HL-60/S4 treated with retinoic acid at 250 ng/mL for 4 days and 3 days (cell line): ENCODE measurements around the gene KCNJ13.

Source experiments
- in situ Hi-C: fragments of 300-500 bp; cut with MboI; formaldehyde crosslinking; loops from 2 replicates; pipeline ENCODE4 v1.7.0; 2022; ENCODE audit warnings: low sequenced_read_pairs

KCNJ13 gene

DNA sequence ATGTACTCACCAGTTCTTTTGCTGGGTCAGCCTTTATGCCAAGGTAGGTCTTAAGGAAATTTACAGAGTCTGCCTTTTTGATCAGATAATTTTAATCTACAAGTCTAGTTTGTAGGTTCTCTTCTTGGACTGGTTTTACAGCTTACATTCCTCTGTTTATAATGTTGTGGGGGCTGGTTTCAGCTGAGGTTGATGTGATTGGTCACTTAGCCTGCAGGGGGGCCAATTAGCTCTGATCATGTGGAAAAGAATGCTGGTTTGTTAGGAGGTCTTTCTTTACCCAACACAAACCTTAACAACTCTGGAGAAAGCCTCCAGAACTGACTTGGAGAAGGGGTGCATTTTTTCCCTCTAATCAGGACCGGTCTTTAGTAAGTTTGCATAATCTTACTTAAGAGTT lies at the start of gene KCNJ13:
KCNJ13 (minus strand) TSS at position 131 of the 400 bp plus-strand sequence. CDS start 5,203 bp downstream, outside the sequence.
- in situ Hi-C loops = no loop called here

DNA sequence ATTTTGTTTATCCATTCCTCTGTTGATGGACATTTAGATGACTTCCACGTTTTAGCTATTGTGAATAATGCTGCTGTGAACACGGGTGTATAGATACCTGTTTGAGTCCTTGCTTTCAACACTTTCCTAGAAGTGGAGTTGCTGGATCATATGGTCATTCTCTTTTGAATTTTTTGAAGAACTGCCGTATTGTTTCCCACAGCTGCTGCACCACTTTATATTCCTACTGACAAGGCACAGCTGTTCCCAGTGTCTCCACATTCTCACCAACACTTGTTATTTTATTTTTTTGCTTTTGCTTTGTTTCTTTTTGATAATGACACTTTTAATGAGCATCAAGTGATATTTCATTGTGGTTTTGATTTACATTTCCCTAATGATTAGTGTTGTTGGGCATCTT lies 41.4 kb upstream of the KCNJ13 start:
- in situ Hi-C loops = no loop called here

DNA sequence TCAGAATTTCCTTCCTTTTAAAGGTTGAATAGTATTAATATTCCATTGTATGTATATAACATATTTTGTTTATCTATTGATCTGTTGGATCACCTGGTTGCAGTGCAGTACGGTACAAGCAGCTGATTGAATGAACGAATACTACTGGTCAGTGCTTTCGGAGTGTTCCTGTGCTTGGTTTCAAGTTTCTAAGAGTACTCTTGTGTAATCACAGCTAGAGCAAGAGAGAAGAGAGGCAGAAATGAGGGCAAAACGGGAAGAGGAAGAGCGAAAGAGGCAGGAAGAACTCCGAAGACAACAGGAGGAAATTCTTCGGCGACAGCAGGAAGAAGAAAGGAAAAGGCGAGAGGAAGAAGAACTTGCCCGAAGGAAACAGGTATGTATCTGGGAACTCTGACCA lies 40.3 kb upstream of the KCNJ13 start:
- in situ Hi-C loops = no loop called here

DNA sequence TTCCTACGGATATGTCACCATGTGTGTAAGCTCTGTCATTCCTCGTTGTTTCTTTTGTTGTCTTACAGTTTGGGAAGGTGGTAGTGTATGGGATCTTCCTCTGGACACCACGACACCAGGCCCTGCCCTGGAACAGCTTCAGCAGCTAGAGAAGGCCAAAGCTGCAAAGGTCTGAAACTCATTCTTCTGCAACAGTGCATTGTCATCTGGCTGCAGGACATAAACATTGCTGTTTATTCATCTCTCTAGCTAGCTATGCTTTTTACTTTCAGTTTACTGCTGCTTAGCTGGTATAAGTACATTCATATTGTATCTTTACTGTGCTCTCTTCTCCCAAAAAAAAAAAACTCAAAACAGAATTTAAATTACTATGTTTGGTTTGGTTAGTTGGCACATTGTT lies 39.2 kb upstream of the KCNJ13 start:
- in situ Hi-C loops = no loop called here

DNA sequence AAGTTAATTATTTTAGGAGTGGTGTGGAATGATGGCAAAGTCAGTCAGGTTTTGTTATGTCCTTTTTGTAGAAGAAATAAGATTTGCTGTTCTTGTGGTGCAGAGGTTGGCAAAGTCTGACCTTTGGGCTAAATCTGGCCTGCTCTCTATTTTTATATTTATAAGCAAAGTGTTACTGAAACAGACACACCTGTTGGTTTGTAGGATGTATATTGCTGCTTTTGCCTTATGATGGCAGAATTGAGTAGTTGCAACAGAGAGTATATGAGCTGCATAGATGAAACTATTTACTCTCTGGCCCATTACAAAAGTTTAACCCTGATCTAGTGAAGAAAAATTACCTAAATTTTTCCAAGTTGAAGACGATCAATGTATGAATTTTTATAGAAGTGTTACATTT lies 34.1 kb upstream of the KCNJ13 start:
- in situ Hi-C loops = no loop called here

DNA sequence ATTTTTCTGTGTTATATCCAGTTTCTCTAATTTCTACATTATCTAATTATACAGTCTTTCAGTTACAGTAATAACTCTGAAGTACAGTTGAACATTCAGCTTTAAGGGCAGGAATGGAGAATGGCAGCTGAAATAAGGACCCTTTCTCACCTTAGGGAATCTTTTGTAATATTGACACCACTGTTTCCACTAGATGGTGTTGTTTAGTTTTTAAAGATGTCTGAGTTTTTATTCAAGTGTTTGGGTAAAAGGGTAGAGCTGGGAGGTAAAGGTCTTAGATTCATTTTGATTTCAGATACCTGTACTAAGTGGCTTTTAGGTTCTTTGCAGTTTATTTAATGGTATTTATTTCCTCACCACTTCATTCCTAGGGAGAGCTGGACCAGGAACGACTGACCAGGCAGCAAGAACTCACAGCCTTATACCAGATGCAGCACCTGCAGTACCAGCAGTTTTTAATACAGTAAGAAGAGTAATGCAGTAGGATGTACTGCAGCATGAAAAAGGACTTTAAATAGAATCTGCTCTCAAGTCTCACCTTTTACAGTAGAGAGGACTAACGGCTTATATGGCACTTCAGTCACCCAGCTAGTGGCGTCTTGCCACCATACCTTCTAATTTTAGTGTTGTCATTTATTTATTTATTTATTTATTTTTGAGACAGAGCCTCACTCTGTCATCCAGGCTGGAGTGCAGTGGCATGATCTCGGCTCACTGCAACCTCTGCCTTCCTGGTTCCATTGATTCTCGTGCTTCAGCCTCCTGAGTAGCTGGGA lies 33.2 kb upstream of the KCNJ13 start:
- in situ Hi-C loops = no loop called here

DNA sequence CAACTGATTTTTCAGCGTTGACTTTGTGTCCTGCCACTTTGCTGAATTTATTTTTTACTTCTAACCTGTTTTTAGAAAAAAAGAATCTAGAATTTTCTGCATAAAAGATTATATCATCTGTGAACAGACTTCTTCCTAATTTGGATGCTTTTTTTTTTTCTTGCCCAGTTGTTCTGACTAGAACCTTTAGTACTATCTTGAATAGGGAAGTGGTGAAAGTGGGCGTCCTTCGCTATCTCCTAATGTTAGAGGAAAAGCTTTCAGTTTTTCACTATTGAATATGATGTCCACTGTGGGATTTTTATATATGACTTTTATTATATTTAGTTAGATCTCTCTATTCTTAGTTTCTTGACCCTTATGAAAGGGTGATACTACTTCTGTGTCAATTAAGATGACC lies 25.7 kb upstream of the KCNJ13 start:
- in situ Hi-C loops = no loop called here

DNA sequence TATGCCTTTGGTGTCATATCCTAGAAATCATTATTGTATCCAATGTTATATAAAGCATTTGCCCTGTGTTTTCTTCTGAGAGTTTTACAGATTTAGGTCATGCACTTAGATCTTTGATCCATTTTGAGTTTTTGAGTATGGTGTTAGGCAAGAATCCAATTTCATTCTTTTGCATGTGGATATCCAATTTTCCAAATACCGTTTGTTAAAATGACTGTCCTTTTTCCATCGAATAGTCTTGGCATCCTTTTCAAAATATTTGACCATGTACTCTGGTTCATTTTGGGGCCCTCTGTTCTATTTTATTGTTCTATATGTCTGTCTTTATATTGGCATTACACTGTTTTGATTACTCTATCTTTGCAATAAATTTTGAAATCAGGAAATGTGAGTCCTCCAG lies 23.8 kb upstream of the KCNJ13 start:
- in situ Hi-C loops = no loop called here

DNA sequence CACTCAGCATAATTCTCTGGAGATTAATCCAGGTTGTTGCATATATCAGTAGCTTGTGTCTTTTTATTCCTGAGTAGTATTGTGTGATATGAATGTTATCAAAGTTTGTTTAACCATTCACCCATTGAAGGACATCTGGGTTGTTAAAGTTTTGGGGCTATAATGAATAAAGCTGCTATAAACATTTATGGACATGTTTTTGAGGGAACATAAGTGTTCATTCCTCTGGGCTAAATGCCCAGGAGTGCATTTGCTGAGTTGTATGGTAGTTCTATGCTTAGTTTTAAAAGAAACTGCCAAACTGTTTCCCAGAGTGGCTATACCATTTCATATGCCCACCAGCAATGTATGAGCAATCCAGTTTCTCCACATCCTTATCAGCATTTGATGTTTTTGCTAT lies 21.8 kb upstream of the KCNJ13 start:
- in situ Hi-C loops = no loop called here

DNA sequence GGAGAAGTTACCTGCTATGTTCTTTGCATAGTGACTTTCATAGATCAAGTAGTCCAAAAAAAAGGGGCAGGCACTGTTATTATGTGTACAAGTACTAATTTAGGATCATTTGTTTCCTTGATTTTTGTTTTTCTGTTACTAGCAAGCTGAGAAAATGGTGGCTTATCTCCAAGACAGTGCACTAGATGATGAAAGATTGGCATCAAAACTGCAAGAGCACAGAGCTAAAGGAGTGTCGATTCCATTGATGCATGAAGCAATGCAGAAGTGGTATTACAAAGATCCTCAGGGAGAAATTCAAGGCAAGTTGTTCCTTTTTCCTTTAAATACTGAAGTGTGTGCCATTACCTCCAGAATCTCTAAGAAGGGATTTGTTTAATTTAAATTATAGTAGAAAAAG lies 19.6 kb upstream of the KCNJ13 start:
- in situ Hi-C loops = no loop called here

DNA sequence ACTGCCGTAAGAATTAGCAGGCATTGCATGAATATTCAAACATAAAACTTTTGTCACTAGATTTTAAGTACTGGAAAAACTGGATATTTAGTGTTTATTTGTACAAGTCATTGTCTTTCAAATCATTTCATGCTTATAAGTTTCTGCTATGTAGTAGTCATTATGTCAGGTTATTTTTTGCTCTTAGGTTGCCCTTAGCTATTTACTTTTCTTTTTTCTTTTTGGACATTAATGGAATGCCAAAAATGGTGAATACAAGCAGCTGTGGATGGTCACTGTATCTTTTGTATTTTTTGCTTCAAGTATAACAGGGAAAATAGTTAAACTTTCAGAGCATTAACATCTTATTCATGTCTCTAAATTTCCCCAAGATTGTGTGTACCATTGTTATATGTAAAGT lies 18.6 kb upstream of the KCNJ13 start:
- in situ Hi-C loops = no loop called here

DNA sequence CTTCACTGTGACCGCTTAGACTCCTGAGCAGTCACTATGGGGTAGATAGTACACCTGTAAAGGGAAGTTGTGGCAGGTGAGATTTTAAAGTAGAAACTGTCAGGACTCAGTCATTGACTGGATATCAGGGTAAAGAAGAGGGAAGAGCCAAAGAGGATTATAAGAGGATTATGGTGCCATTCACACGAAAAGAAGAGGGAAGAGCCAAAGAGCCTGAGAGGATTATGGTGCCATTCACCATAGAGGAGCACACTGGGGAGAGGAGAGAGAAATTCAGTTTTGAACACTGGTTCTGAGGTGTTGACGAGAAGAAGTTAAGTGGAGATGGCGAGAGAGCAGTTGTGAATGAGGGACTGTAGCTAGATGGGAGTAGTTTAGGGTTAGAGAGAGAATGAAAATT lies 16.9 kb upstream of the KCNJ13 start:
- in situ Hi-C loops = no loop called here

DNA sequence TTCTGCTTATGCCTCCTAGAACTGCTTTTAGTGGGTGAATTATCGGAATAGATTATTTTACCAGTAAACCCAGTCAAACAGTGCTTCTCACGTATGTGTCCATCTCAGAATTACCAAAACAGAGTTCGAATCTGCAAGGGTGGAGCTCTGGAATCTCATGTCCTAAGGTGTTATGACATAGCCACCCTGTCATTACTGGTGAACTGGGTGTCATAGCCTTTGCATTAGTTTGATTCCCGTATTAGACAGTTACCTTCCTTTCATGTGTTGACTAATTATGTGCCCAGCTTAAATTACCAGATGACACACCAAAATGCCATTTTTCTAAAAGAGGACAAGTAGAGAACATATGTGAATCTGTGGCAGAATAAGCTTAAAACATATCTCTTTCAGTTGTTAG lies 15.2 kb upstream of the KCNJ13 start:
- in situ Hi-C loops = no loop called here

DNA sequence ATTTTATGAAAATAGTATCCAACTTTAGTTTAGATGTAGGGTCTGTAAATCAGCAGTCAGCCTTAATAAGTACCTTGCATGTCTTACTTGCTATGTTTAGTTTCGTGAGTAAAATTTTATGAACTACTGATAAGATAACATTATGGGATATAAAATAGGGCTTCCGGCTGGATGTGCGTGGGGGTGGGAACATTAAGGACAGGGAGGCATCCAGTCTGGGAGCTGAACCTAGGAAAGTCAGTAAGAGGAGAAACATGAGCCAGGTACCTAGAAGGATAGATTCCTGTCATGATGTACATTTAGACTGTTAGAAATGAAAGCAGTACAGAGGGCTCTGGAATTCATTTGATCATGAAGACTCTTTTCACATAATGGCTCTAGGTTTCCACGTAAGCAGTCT lies 12.7 kb upstream of the KCNJ13 start:
- in situ Hi-C loops = no loop called here

DNA sequence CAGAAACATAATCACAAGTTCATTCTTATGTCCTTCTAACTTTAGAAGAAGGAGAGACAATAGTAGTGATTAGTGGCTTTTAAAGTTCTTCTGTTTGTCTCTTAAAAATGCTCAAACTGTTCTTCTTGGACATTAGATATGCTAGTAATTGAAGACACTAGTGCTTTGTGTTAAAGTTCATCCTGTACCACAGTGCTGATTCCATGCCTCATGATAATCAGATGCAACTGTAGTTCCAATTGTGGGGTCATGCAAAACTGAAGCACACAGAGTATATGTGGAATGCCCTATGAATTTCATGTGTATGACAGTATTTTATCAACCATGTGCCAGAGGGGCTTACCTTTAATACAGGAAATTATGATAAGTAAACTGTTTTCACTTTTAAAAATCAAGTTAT lies 11.4 kb upstream of the KCNJ13 start:
- in situ Hi-C loops = no loop called here

DNA sequence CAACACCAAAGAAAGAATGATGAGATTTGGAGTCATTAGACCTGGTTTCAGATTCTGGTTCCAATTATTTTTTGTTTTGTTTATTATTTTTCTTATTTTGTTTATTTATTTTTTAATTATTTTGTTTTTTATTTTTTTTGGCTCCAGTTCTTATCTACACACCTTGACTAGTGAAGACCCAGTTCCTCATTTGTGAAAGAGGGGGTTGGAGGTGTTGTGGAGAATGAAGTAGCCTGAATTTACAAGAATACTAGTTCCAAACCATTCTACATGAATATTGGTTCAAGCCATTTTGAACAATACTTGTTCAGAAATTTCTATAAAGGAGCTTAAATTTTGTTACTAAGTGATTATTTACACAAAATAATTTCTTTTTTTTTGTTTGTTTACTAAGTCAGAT lies 6.9 kb upstream of the KCNJ13 start:
- in situ Hi-C loops = no loop called here

DNA sequence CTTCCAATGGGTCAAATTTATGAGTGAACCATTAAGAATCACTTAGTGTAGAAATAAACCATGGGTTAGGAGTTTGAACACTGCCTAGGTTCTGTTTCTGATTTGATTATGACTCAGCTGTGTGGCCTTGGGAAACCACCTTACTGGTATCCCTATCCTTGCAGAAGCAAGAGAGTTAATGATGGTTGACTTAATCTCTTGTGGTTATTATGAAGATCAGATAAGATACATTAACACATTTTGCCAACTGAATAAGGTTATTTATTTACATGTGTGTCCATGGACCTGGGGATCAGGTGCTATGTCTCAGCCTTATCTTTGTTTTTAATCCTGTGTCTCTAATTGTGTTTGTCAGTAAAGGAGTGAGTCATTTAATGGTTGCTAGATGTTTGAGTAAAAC lies 5.4 kb upstream of the KCNJ13 start:
- in situ Hi-C loops = no loop called here

DNA sequence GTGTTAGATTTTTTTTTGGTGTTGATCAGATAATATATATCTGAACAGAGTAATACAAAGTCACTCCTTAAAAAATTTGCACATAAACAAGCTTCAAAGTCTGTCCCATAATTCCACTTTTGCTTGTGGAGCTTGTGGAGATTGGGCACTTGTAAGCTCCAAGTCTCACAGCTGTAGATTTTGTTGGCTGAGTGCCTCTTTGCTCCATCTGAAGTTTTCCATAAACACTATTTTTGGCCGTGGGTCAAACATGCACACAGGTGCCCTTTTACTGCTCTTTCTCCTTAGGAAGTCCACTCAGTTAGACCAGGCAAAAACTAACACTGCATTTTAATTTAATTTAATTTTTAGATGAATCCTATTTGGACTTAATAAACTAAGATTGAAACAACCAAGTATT lies 3.6 kb upstream of the KCNJ13 start:
- in situ Hi-C loops = no loop called here

DNA sequence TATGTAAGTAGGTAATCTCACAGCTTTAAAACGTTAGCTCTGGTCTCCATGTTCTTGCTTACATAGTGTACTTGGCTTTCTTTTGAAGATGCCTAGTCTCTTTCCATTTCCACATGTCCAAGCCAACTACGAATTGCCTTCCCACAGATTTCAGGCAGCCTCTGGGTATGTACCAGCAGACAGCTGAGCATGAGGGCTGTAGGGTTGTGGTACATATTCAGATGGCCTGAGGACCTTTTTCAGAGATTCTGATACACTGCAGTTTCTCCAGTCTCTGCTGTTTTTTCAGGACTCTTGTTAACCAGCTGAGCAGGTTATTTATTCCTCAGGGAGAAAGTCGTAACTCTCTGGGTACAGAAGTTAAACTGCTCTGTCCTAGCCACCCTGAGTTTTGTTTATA lies 3.1 kb upstream of the KCNJ13 start:
- in situ Hi-C loops = no loop called here

DNA sequence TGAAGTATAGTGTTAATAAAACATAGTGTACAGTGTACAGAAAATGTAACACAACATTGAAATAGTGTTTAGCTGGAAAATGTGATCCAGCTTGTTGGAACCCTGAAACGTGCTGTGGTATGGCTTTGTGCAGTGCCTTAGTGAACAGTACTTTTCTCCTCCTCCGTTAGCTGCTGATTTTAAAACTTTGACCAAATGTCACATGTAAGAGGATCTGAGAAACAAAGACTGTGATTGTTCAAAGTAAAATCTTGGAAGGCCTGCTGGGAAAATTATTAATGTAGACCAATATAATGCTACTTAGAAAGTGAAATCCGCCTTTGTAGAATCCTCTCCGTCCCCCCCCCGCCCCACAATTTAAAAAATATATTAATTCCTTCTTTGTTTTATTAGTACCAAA lies 911 bp upstream of the KCNJ13 start:
- in situ Hi-C loops = no loop called here

DNA sequence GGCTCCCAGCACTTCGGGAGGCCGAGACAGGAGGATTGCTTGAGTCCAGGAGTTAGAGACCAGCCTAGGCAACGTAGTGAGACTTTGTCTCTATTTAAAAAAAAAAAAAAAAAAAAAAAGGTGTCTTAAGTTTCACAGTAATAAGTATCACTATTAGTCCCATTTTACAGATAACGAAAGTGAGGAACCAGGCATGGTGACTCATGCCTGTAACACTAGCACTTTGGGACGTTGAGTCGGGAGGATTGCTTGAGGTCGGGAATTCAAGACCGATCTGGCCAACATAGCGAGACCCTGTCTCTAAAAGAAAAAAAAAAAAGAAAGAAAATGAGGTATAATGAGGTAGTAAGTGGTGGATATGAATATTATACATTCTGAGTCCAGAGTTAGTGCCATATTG lies 2.5 kb downstream of the KCNJ13 start:
- in situ Hi-C loops = no loop called here

DNA sequence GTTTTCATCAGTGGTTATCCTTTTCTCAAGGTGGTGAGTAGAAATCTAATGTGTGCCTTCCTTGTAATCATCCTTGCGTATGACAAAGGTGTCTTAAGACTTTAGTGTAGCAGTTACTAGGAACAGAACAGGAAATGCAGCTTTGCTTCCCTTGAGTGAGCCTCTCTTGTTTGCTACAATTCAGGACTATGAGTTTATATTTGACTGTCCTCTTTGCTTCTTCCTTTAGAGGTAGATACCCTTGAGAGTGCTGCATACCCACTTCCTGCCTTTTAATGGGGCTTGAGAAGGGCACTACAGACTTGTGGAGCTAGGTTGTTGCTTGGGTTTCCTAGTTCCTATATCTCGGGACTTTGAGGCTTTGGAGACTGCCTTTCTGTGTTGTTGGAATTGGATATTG lies 3.8 kb downstream of the KCNJ13 start:
- in situ Hi-C loops = no loop called here

DNA sequence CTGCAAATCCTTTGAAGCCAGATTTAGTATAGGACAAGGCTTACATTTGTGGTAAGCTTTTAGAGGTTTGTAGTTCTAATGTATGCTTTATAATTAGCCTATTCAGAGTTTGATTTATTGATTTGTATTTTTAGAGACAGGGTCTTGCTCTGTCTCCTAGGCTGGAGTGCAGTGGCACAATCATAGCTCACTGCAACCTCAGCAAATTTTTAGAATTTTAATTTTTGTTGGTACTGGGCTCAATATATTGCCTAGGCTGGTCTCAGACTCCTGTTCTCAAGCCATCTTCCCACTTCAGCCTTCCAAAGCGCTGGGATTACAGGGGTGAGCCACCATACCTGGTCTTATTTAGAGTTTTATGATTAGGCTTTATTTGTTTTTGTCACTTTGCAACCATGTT lies 4.5 kb downstream of the KCNJ13 start:
- in situ Hi-C loops = no loop called here
